Hepatocyte (in vitro differentiated cells): Measurements from ENCODE around the gene ANGPTL5.

ENCODE experiments used
- EZH2phosphoT487 ChIP-seq: fragments of 200-600 bp; sonication (generic); IDR thresholded peaks from one replicate; pipeline ENCODE4 v1.6.1; 2018; ENCODE audit warnings: antibody characterized with exemption, mild to moderate bottlenecking, low read depth, moderate library complexity; ENCODE audit not compliant: unreplicated experiment, severe bottlenecking
- TF ChIP-seq, protein P1 (sequence below): fragments of 200-600 bp; sonication (generic); IDR thresholded peaks from 2 replicates; pipeline ENCODE4 v1.5.1; 2016; ENCODE audit warnings: antibody characterized with exemption, mild to moderate bottlenecking; ENCODE audit not compliant: poor library complexity

DNA sequence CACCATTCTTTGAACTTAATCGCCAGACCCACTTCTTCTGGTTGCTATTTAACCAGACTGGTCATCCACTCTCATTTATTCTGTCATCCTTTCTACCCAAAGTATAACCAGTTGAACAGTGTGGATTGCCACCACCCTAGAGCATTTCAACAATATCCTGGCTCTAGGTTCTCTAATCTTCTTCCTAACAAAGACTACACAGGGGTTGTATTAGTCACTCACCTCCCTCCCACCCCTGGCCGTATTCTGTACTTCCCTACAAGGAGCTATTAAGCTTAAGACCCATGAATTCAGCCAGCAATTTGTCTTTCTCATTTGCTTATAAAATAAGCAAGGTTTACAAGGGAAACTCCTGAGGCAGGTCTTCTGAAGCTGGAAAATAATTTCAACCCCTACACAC is 48.4 kb downstream of the ANGPTL5 start:
- no peak for TF ChIP-seq EZH2phosphoT487
- TF ChIP-seq, protein P1, sequence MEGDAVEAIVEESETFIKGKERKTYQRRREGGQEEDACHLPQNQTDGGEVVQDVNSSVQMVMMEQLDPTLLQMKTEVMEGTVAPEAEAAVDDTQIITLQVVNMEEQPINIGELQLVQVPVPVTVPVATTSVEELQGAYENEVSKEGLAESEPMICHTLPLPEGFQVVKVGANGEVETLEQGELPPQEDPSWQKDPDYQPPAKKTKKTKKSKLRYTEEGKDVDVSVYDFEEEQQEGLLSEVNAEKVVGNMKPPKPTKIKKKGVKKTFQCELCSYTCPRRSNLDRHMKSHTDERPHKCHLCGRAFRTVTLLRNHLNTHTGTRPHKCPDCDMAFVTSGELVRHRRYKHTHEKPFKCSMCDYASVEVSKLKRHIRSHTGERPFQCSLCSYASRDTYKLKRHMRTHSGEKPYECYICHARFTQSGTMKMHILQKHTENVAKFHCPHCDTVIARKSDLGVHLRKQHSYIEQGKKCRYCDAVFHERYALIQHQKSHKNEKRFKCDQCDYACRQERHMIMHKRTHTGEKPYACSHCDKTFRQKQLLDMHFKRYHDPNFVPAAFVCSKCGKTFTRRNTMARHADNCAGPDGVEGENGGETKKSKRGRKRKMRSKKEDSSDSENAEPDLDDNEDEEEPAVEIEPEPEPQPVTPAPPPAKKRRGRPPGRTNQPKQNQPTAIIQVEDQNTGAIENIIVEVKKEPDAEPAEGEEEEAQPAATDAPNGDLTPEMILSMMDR, result no peak
